ENCODE results near the gene BMF.
A peak's percentile ranks its signal among the peaks of the same experiment; 100 is the strongest.
"Not testable (repeated sequence)": the region's sequence is repeated elsewhere in the genome, so short reads cannot be mapped to it uniquely, and the experiment has no call there.

The BMF gene

GRCh38 chr15:40108855-40109735 lies at the start of gene BMF:
Gene BMF (minus strand): TSS chr15:40108879. CDS start chr15:40106086, 2,793 bp downstream.
- DNase-seq (ENCODE audit: low read depth, low spot score) = peak; percentile 97

GRCh38 chr15:40157778-40158447 lies 49.2 kb upstream of the BMF start:
- DNase-seq (ENCODE audit: low read depth, low spot score) = no peak

- no peak for DNase-seq (ENCODE audit: low read depth, low spot score)
These were observed 46.7 kb upstream of the BMF start for GRCh38 chr15:40155270-40155910.

GRCh38 chr15:40154821-40155220 lies 46.1 kb upstream of the BMF start:
- not testable (repeated sequence) for DNase-seq (ENCODE audit: low read depth, low spot score)

- DNase-seq (ENCODE audit: low read depth, low spot score) = no peak
These were observed 43.3 kb upstream of the BMF start for GRCh38 chr15:40151991-40152390.

GRCh38 chr15:40151499-40151898 lies 42.8 kb upstream of the BMF start:
- no peak for DNase-seq (ENCODE audit: low read depth, low spot score)

GRCh38 chr15:40150163-40150925 lies 41.7 kb upstream of the BMF start:
- no peak for DNase-seq (ENCODE audit: low read depth, low spot score)

- DNase-seq (ENCODE audit: low read depth, low spot score) = no peak
These were observed 40.7 kb upstream of the BMF start for GRCh38 chr15:40149339-40149738.

GRCh38 chr15:40146037-40146436 lies 37.4 kb upstream of the BMF start:
- DNase-seq (ENCODE audit: low read depth, low spot score) = no peak

- DNase-seq (ENCODE audit: low read depth, low spot score) = no peak
These were observed 33.7 kb upstream of the BMF start for GRCh38 chr15:40142428-40142827.

- DNase-seq (ENCODE audit: low read depth, low spot score) = not testable (repeated sequence)
These were observed 29.5 kb upstream of the BMF start for GRCh38 chr15:40138201-40138570.

- DNase-seq (ENCODE audit: low read depth, low spot score) = no peak
These were observed 28.9 kb upstream of the BMF start for GRCh38 chr15:40137303-40138200.

- DNase-seq (ENCODE audit: low read depth, low spot score) = no peak
These were observed 28.0 kb upstream of the BMF start for GRCh38 chr15:40136470-40137302.

GRCh38 chr15:40135846-40136450 lies 27.3 kb upstream of the BMF start:
- DNase-seq (ENCODE audit: low read depth, low spot score) = not testable (repeated sequence)

GRCh38 chr15:40134885-40135284 lies 26.2 kb upstream of the BMF start:
- DNase-seq (ENCODE audit: low read depth, low spot score) = no peak

GRCh38 chr15:40133544-40133943 lies 24.9 kb upstream of the BMF start:
- no peak for DNase-seq (ENCODE audit: low read depth, low spot score)

- no peak for DNase-seq (ENCODE audit: low read depth, low spot score)
These were observed 22.3 kb upstream of the BMF start for GRCh38 chr15:40130799-40131502.

- DNase-seq (ENCODE audit: low read depth, low spot score) = no peak
These were observed 21.4 kb upstream of the BMF start for GRCh38 chr15:40130118-40130517.

Data from brain pericyte (primary cell).